IMR-90 (cell line): ENCODE measurements around the gene SOD2. TPM values are rescaled to one million over a fixed set of nuclear protein-coding genes. Genes with fewer than 3 reads are reported as not detected.

Experiments used
- ATAC-seq: fragments of 200-7000 bp; cut with Tn5 transposase; 2 replicates; pipeline ENCODE4 v1.9.1; 2020; ENCODE audit warnings: low read depth, mild to moderate bottlenecking, moderate library complexity
- BruUV-seq: library from RNA; stranded (reverse); fragments of 400-500 nt; replicated peaks from 2 replicates; lab custom pipeline; 2021; lab: Mats Ljungman, UMichigan
- CTCF ChIA-PET: fragments of 300-600 bp; formaldehyde crosslinking; extraction: SDS; loops from one replicate; lab custom pipeline; 2021; ENCODE audit warnings: antibody characterized with exemption; lab: Yijun Ruan, JAX
- POLR2A ChIA-PET: fragments of 300-600 bp; sonication (Branson Sonifier 250); formaldehyde crosslinking; loops from one replicate; lab custom pipeline; 2022; ENCODE audit warnings: antibody characterized with exemption; ENCODE audit not compliant: unreplicated experiment; lab: Charles Lee
- DNase-seq: peaks from one replicate; pipeline ENCODE4 v3.0.0; 2013
- H2AFZ ChIP-seq: replicated peaks from 2 replicates; pipeline ENCODE3; 2013; ENCODE audit warnings: low read length, mild to moderate bottlenecking; ENCODE audit not compliant: poor library complexity
- H2AK5ac ChIP-seq: 2 replicates; pipeline ENCODE4 v1.6.1; 2013; ENCODE audit warnings: low read depth, low read length, inconsistent platforms
- H2AK9ac ChIP-seq: replicated peaks from 2 replicates; pipeline ENCODE3; 2013; ENCODE audit warnings: mild to moderate bottlenecking, low read depth, low read length, moderate library complexity; ENCODE audit not compliant: poor library complexity
- H2BK120ac ChIP-seq: 2 replicates; pipeline ENCODE4 v1.6.1; 2013; ENCODE audit warnings: low read depth, low read length, inconsistent platforms
- H2BK15ac ChIP-seq: 3 replicates; pipeline ENCODE4 v1.6.1; 2013; ENCODE audit warnings: low read depth, low read length, inconsistent platforms
- H2BK20ac ChIP-seq: 2 replicates; pipeline ENCODE4 v1.6.1; 2013; ENCODE audit warnings: low read depth, mild to moderate bottlenecking, inconsistent platforms, low read length, moderate library complexity
- H2BK5ac ChIP-seq: 2 replicates; pipeline ENCODE4 v1.6.1; 2013; ENCODE audit warnings: mild to moderate bottlenecking, low read depth, low read length, inconsistent platforms; ENCODE audit not compliant: poor library complexity, severe bottlenecking
- H3K14ac ChIP-seq: replicated peaks from 2 replicates; pipeline ENCODE4 v1.6.1; 2013; ENCODE audit warnings: low read depth, low read length, inconsistent platforms
- H3K18ac ChIP-seq: 2 replicates; pipeline ENCODE4 v1.6.1; 2013; ENCODE audit warnings: low read depth, low read length, control low read depth
- H3K23ac ChIP-seq: 2 replicates; pipeline ENCODE4 v1.6.1; 2013; ENCODE audit warnings: low read depth, low read length, inconsistent platforms
- H3K27ac ChIP-seq: 2 replicates; pipeline ENCODE4 v1.5.1; 2013; ENCODE audit warnings: mild to moderate bottlenecking, control low read depth, low read length; ENCODE audit not compliant: insufficient read depth
- H3K27me3 ChIP-seq: 2 replicates; pipeline ENCODE4 v1.6.1; 2013; ENCODE audit warnings: low read length; ENCODE audit not compliant: control insufficient read depth, insufficient read depth
- H3K36me3 ChIP-seq: 2 replicates; pipeline ENCODE4 v1.6.1; 2013; ENCODE audit warnings: low read length, mixed read lengths; ENCODE audit not compliant: control insufficient read depth, insufficient read depth
- H3K4ac ChIP-seq: 2 replicates; pipeline ENCODE4 v1.6.1; 2013; ENCODE audit warnings: low read depth, low read length, inconsistent platforms
- H3K4me1 ChIP-seq: 2 replicates; pipeline ENCODE4 v1.6.1; 2013; ENCODE audit warnings: low read length, mixed read lengths; ENCODE audit not compliant: control insufficient read depth, insufficient read depth
- H3K4me2 ChIP-seq: 2 replicates; pipeline ENCODE4 v1.6.1; 2013; ENCODE audit warnings: low read depth, mild to moderate bottlenecking, control low read depth, low read length, moderate library complexity
- H3K4me3 ChIP-seq: 2 replicates; pipeline ENCODE4 v1.5.1; 2013; ENCODE audit warnings: low read depth, mild to moderate bottlenecking, control low read depth, low read length, moderate library complexity; ENCODE audit not compliant: insufficient read depth
- H3K56ac ChIP-seq: 2 replicates; pipeline ENCODE4 v1.6.1; 2013; ENCODE audit warnings: low read length, inconsistent platforms; ENCODE audit not compliant: insufficient read depth; ENCODE audit errors: extremely low read depth
- H3K79me1 ChIP-seq, 2 experiments: 2 replicates each; pipeline ENCODE4 v1.6.1; 2013; ENCODE audit warnings: low read length in 2 of 2, inconsistent platforms in 1 of 2, low read depth in 1 of 2
- H3K9ac ChIP-seq: 2 replicates; pipeline ENCODE4 v1.6.1; 2013; ENCODE audit warnings: low read depth, low read length, control low read depth
- H3K9me1 ChIP-seq: 2 replicates; pipeline ENCODE4 v1.6.1; 2013; ENCODE audit warnings: low read length, inconsistent platforms; ENCODE audit not compliant: insufficient read depth
- H3K9me3 ChIP-seq: 2 replicates; pipeline ENCODE4 v1.6.1; 2013; ENCODE audit warnings: low read length; ENCODE audit not compliant: control insufficient read depth, insufficient read depth
- H4K20me1 ChIP-seq: 2 replicates; pipeline ENCODE4 v1.6.1; 2013; ENCODE audit warnings: low read length, inconsistent platforms; ENCODE audit not compliant: insufficient read depth
- H4K5ac ChIP-seq: 2 replicates; pipeline ENCODE4 v1.6.1; 2013; ENCODE audit warnings: mild to moderate bottlenecking, low read depth, low read length, control low read depth
- H4K8ac ChIP-seq, 2 experiments: 2 replicates each; pipeline ENCODE4 v1.6.1; 2013; ENCODE audit warnings: low read depth in 2 of 2, low read length in 2 of 2, control low read depth in 1 of 2, inconsistent platforms in 1 of 2
- H4K91ac ChIP-seq: 2 replicates; pipeline ENCODE4 v1.6.1; 2013; ENCODE audit warnings: low read depth, low read length, inconsistent platforms; ENCODE audit not compliant: insufficient read depth
- CEBPB ChIP-seq: IDR thresholded peaks from 2 replicates; pipeline ENCODE4 v1.6.1; 2012; ENCODE audit warnings: low read depth, low read length, improper control_type of control experiment
- CTCF ChIP-seq: conservative IDR thresholded peaks from 2 replicates; pipeline ENCODE4 v1.5.1; 2012; ENCODE audit warnings: mild to moderate bottlenecking, low read depth, low read length, improper control_type of control experiment
- ELK1 ChIP-seq: fragments of 150-350 bp; IDR thresholded peaks from 2 replicates; pipeline ENCODE4 v1.6.1; 2016; ENCODE audit warnings: low read depth, mild to moderate bottlenecking, low read length, moderate library complexity, borderline replicate concordance
- MAFK ChIP-seq: IDR thresholded peaks from 2 replicates; pipeline ENCODE4 v1.6.1; 2012; ENCODE audit warnings: low read depth, low read length, improper control_type of control experiment
- NFE2L2 ChIP-seq: fragments of 150-350 bp; IDR thresholded peaks from 2 replicates; pipeline ENCODE4 v1.6.1; 2016; ENCODE audit warnings: low read depth, mild to moderate bottlenecking, low read length
- RAD21 ChIP-seq: IDR thresholded peaks from 2 replicates; pipeline ENCODE4 v1.6.1; 2012; ENCODE audit warnings: low read length, improper control_type of control experiment
- RCOR1 ChIP-seq: IDR thresholded peaks from 2 replicates; pipeline ENCODE4 v1.6.1; 2012; ENCODE audit warnings: mild to moderate bottlenecking, low read length, improper control_type of control experiment; ENCODE audit not compliant: insufficient replicate concordance
- RFX5 ChIP-seq: IDR thresholded peaks from 2 replicates; pipeline ENCODE4 v1.8.0; 2012; ENCODE audit warnings: low read depth, mild to moderate bottlenecking, low read length, moderate library complexity
- SMC3 ChIP-seq: fragments of 150-350 bp; IDR thresholded peaks from 2 replicates; pipeline ENCODE4 v1.6.1; 2016; ENCODE audit warnings: low read depth, mild to moderate bottlenecking, antibody characterized with exemption, low read length, moderate library complexity
- WGBS, 2 experiments: methylation state at CpG; one replicate each; pipeline versions ENCODE4 v1.1.5 to v1.1.7; 2013; ENCODE audit warnings: missing lambda C conversion rate in 2 of 2; ENCODE audit not compliant: insufficient read length in 1 of 2; ENCODE audit errors: extremely low coverage in 2 of 2; 5-methylcytosine and 5-hydroxymethylcytosine counted together
- dilution Hi-C: fragments of 300-500 bp; cut with HindIII; formaldehyde crosslinking; loops from one replicate; pipeline ENCODE4 v1.14.3; 2018; ENCODE audit warnings: low sequenced_read_pairs; ENCODE audit not compliant: unreplicated experiment
- in situ Hi-C: fragments of 300-500 bp; cut with MboI; formaldehyde crosslinking; loops from 3 replicates; pipeline ENCODE4 v1.14.3; 2019; ENCODE audit warnings: low sequenced_read_pairs, inconsistent platforms, mixed read lengths
- intact Hi-C: fragments of 100-400 bp; cut with micrococcal nuclease; formaldehyde crosslinking; loops from 2 replicates; pipeline ENCODE4 v1.10.0; 2022
- polyA plus RNA-seq, 3 experiments: library from polyadenylated mRNA; depleted of rRNA; stranded (reverse); fragments of >200 nt; gene quantifications; 2 replicates each; pipeline ENCODE4 v1.2.3, GENCODE V29; 2012; ENCODE audit warnings: low replicate concordance in 1 of 3
- total RNA-seq: library from RNA; depleted of rRNA; stranded (reverse); fragments of >200 nt; gene quantifications from 2 replicates; pipeline ENCODE4 v1.2.3, GENCODE V29; 2012

The SOD2 gene
- total and polyA plus RNA-seq, 2 of the 4 experiments (the other 2 are of a cell fraction), result 173 to 243 TPM

- Histone ChIP-seq H3K4me3 (no peak overlapping the region), H3K18ac (no peak overlapping the region), H3K14ac (no peak overlapping the region), H2AK9ac (no peak overlapping the region), H3K79me1 (peaks cover 29 to 62% of the 10 kb centered on the region in 2 experiments), H3K4me1 (peaks cover 2% of the 10 kb centered on the region; the same call in 1 of the 2 replicates), H3K27me3 (no peaks in the 10 kb centered on the region), H4K91ac (no peak overlapping the region), H4K8ac (no peak overlapping the region), H4K20me1 (peaks cover 8% of the 10 kb centered on the region; the same call in 1 of the 2 replicates), H3K9me3 (no peaks in the 10 kb centered on the region), H3K36me3 (peaks cover 1% of the 10 kb centered on the region; the same call in 1 of the 2 replicates), H3K56ac (no peak overlapping the region), H4K5ac (no peak overlapping the region), H2BK20ac (no peak overlapping the region), H3K23ac (no peak overlapping the region), H2BK5ac (no peak overlapping the region), H3K4ac (no peak overlapping the region), H3K4me2 (no peak overlapping the region), H2BK120ac (no peak overlapping the region), H3K27ac (no peak overlapping the region), H3K9me1 (no peaks in the 10 kb centered on the region), H3K9ac (no peak overlapping the region), H2AFZ (no peak overlapping the region), H2AK5ac (no peak overlapping the region; the same call in 1 of the 2 replicates), H2BK15ac (no peak overlapping the region)
- WGBS, 2 experiments, result no CpG with 5 or more reads among the region's 2 CpGs
- TF ChIP-seq MAFK (no peak), CTCF (no peak), RCOR1 (no peak), RAD21 (no peak), CEBPB (no peak), SMC3 (no peak), NFE2L2 (no peak), ELK1 (no peak), RFX5 (no peak)
- in situ Hi-C loops (loop anchor here (25.0 kb wide), 1 partner anchor 1086 kb away; the partner anchor contains the start of gene DYNLT1), intact Hi-C loops (no loop called here), dilution Hi-C loops (no loop called here)
- ATAC-seq (no peak), DNase-seq (no peak)
- BruUV-seq, result no TSS peak
- ChIA-PET CTCF (no interaction called here), POLR2A (no interaction called here)
These were observed 30.2 kb upstream of the SOD2 start for GRCh38 chr6:159723259-159723658.
